ENCODE results near the gene CLEC9A.

DNA sequence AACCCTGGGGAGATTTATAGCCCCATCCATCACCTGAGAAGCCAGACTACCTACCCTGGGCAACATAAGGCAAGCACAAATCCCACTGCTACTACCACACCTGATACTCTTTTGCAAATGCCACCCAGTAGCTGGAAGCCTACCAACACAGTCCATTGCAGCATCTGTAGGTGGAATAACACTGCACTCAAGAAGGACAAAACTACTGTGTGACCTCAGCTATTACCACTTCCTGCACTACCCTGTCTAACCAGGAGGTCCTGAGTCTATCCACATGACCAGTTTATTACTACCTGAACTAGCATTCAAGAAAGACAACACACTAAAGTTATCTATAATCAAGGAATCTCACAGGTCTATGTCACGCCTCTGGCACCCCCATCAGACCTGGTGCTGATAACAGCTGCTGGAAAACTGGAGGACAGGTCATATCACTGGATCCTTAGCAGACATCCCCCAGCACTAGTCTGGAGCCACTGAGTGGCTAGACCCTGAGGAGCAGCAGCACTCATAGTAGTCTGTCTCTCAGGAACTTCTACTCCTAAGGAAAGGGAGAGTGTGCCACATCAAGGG lies 71.3 kb downstream of the CLEC9A start:
- TF ChIP-seq POLR2AphosphoS5 (IDR thresholded peaks at IDR 0.05) (no peak), POLR2A (IDR thresholded peaks at IDR 0.05) (no peak)
